PC-9 (cell line): ENCODE data around the gene PP2D1. TPM values are rescaled to one million over a fixed set of nuclear protein-coding genes. Genes with fewer than 3 reads are reported as not detected.
"Not testable (repeated sequence)": the region's sequence is repeated elsewhere in the genome, so short reads cannot be mapped to it uniquely, and the experiment has no call there.

Source experiments
- BruUV-seq: library from RNA; stranded (reverse); fragments of 400-500 nt; replicated peaks from 2 replicates; lab custom pipeline; 2021; lab: Mats Ljungman, UMichigan
- CTCF ChIA-PET: fragments of 300-600 bp; sonication (Branson Sonifier 250); formaldehyde crosslinking; loops from one replicate; lab custom pipeline; 2022; ENCODE audit warnings: antibody characterized with exemption; lab: Charles Lee
- POLR2A ChIA-PET: fragments of 300-600 bp; sonication (Branson Sonifier 250); formaldehyde crosslinking; loops from one replicate; lab custom pipeline; 2022; ENCODE audit warnings: antibody characterized with exemption; ENCODE audit not compliant: unreplicated experiment; lab: Charles Lee
- DNase-seq, 2 experiments: peaks; one replicate each; pipeline versions ENCODE4 v3.0.0 to v3.0.0-alpha.2; 2015 to 2022; ENCODE audit warnings: mixed read lengths in 1 of 2
- H2AFZ ChIP-seq: fragments of 200-600 bp; sonication (generic); 2 replicates; pipeline ENCODE4 v1.8.1; 2017; ENCODE audit warnings: antibody characterized with exemption
- H3F3A ChIP-seq: fragments of 200-600 bp; sonication (generic); 2 replicates; pipeline ENCODE4 v1.8.1; 2017; ENCODE audit warnings: antibody characterized with exemption, mild to moderate bottlenecking, low read depth; ENCODE audit not compliant: insufficient read depth
- H3K27ac ChIP-seq: fragments of 200-600 bp; sonication (generic); 2 replicates; pipeline ENCODE4 v1.6.1; 2016; ENCODE audit warnings: mixed run types
- H3K27me3 ChIP-seq: fragments of 200-600 bp; sonication (generic); 2 replicates; pipeline ENCODE4 v1.6.1; 2016; ENCODE audit warnings: low read depth, mixed run types; ENCODE audit not compliant: insufficient read depth
- H3K36me3 ChIP-seq: fragments of 200-600 bp; sonication (generic); 2 replicates; pipeline ENCODE4 v1.6.1; 2016; ENCODE audit warnings: low read depth, mixed run types
- H3K4me1 ChIP-seq: fragments of 200-600 bp; sonication (generic); replicated peaks from 2 replicates; pipeline ENCODE4 v1.6.1; 2016; ENCODE audit warnings: mixed run types; ENCODE audit not compliant: insufficient read depth
- H3K4me2 ChIP-seq: fragments of 200-600 bp; sonication (generic); 2 replicates; pipeline ENCODE4 v1.6.1; 2017; ENCODE audit warnings: mixed run types
- H3K4me3 ChIP-seq: fragments of 200-600 bp; sonication (generic); 2 replicates; pipeline ENCODE4 v1.6.1; 2016; ENCODE audit warnings: mixed run types
- H3K79me2 ChIP-seq: fragments of 200-600 bp; sonication (generic); 2 replicates; pipeline ENCODE4 v1.6.1; 2017; ENCODE audit warnings: low read depth, mixed run types
- H3K9me2 ChIP-seq: fragments of 200-600 bp; sonication (generic); 2 replicates; pipeline ENCODE4 v1.8.1; 2017; ENCODE audit warnings: mild to moderate bottlenecking; ENCODE audit not compliant: insufficient read depth
- H3K9me3 ChIP-seq: fragments of 200-600 bp; sonication (generic); 2 replicates; pipeline ENCODE4 v1.8.1; 2016; ENCODE audit warnings: low read depth; ENCODE audit not compliant: insufficient read depth
- H4K20me1 ChIP-seq: fragments of 200-600 bp; sonication (generic); 2 replicates; pipeline ENCODE4 v1.8.1; 2017; ENCODE audit not compliant: insufficient read depth
- EZH2 ChIP-seq: fragments of 200-600 bp; sonication (generic); IDR thresholded peaks from 2 replicates; pipeline ENCODE4 v1.8.0; 2017; ENCODE audit warnings: antibody characterized with exemption, low read depth
- intact Hi-C: fragments of 100-400 bp; cut with micrococcal nuclease; formaldehyde crosslinking; loops from one replicate; pipeline ENCODE4 v1.10.0; 2022; ENCODE audit not compliant: unreplicated experiment
- total RNA-seq: library from RNA; stranded (reverse); gene quantifications from 2 replicates; pipeline ENCODE4 v1.2.3, GENCODE V29; 2021
- TF ChIP-seq, protein P1 (sequence below): fragments of 200-600 bp; sonication (generic); conservative IDR thresholded peaks from 2 replicates; pipeline ENCODE4 v1.6.1; 2017; ENCODE audit warnings: mixed run types, antibody characterized with exemption, mild to moderate bottlenecking, moderate library complexity

PP2D1 gene
- total RNA-seq, 1 experiment from 2014 or later = not detected

DNA sequence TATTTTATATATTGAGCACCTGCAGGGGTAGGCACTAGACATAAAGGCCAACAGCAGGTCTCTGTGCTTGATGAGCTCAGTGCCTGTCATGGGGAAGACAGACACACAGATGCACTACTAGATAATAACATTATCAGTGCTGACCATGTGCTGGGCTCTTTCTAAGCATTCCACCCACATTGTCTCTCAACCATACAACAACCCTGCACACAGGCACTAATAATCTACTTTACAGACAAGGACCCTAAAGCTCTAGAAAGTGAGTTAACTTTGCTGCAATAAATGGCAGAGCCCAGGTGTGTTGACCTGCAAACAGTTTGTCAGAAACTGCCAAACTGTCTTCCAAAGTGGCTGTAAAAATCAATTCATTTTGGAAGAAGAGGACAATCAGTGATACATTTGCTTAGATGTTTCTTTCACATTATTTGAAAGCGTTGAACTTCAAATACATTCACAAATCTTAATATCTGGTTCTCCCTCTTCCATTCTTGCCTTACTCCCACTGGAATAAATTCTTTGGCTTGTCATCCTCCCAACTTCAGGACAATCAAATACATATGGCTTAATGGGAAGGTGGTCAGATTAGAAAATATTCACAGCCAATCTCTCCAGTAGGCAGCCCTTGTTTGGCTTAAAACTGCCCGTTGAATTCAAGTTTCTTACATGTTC is 11.0 kb upstream of the PP2D1 start:
- CTCF ChIA-PET = no interaction called here
- no peak overlapping the region for H3K4me3 ChIP-seq

DNA sequence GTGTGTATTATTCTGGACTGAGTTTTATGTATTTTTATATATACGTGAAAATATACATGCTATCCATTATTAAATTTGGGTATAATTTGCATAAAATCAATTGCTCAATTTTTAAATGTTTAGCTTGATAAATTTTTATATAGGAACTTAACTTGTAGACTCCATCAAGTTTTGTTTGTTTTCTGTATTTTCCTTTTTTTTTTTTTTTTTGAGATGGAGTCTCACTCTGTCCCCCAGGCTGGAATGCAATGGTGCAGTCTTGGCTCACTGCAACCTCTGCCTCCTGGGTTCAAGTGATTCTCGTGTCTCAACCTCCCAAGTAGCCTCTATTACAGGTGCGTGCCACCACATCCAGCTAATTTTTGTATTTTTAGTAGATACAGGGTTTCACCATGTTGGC is 4.0 kb upstream of the PP2D1 start:
- H3K79me2 ChIP-seq, H3K4me1 ChIP-seq, DNase-seq, H3K9me2 ChIP-seq, H2AFZ ChIP-seq, H3F3A ChIP-seq, BruUV-seq, H3K9me3 ChIP-seq, H3K27me3 ChIP-seq, H4K20me1 ChIP-seq, H3K4me2 ChIP-seq, CTCF ChIA-PET, H3K27ac ChIP-seq, H3K36me3 ChIP-seq, intact Hi-C loops, H3K4me3 ChIP-seq: not testable (repeated sequence)
- POLR2A ChIA-PET = interaction anchor here (0.7 kb wide), 1 partner anchor 65 kb away, joined by 3 read pairs; no protein-coding TSS in a partner anchor

More for the DNA sequence above, 11.0 kb upstream of the PP2D1 start:
- POLR2A ChIA-PET = no interaction called here
- no TSS peak for BruUV-seq
- H3K4me1 ChIP-seq = no peaks in the 10 kb centered on the region
- H3K79me2 ChIP-seq = no peaks in the 10 kb centered on the region
- no peak overlapping the region for H2AFZ ChIP-seq
- H3K27me3 ChIP-seq = no peaks in the 10 kb centered on the region
- DNase-seq = no peak
- H3K9me3 ChIP-seq = no peaks in the 10 kb centered on the region
- H3K4me2 ChIP-seq = no peak overlapping the region
- TF ChIP-seq, protein P1, sequence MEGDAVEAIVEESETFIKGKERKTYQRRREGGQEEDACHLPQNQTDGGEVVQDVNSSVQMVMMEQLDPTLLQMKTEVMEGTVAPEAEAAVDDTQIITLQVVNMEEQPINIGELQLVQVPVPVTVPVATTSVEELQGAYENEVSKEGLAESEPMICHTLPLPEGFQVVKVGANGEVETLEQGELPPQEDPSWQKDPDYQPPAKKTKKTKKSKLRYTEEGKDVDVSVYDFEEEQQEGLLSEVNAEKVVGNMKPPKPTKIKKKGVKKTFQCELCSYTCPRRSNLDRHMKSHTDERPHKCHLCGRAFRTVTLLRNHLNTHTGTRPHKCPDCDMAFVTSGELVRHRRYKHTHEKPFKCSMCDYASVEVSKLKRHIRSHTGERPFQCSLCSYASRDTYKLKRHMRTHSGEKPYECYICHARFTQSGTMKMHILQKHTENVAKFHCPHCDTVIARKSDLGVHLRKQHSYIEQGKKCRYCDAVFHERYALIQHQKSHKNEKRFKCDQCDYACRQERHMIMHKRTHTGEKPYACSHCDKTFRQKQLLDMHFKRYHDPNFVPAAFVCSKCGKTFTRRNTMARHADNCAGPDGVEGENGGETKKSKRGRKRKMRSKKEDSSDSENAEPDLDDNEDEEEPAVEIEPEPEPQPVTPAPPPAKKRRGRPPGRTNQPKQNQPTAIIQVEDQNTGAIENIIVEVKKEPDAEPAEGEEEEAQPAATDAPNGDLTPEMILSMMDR = no peak
- no peak for TF ChIP-seq EZH2
- intact Hi-C loops = no loop called here
- H3F3A ChIP-seq = no peaks in the 10 kb centered on the region
- no peak overlapping the region for H3K27ac ChIP-seq
- no peaks in the 10 kb centered on the region for H4K20me1 ChIP-seq
- no peaks in the 10 kb centered on the region for H3K36me3 ChIP-seq
- H3K9me2 ChIP-seq = no peaks in the 10 kb centered on the region

DNA sequence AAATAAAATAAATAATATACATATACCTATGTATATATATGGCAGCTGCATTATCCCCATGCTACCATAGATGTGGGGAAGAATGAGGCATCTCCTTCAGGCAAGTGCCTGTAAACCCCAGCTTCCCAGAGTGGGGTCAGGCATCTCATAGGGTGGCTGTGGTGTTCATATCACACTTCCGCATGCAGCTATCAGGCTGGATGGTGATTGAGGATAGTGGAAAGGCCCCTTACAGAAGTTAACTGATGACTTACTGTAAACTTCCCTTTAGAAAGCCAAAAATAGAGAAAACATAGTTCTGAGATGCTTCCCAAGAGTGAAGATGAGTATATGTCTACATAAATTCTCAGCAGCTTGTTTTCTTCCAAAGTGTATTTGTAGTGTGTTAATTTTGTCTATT is 3.5 kb upstream of the PP2D1 start:
- CTCF ChIA-PET = no interaction called here

More for the DNA sequence above, 3.5 kb upstream of the PP2D1 start:
- H3F3A ChIP-seq = no peaks in the 10 kb centered on the region
- BruUV-seq = no TSS peak
- H3K9me2 ChIP-seq = no peaks in the 10 kb centered on the region
- no peaks in the 10 kb centered on the region for H3K79me2 ChIP-seq
- POLR2A ChIA-PET = no interaction called here
- H3K36me3 ChIP-seq = no peaks in the 10 kb centered on the region
- no peak for DNase-seq
- H3K4me1 ChIP-seq = no peaks in the 10 kb centered on the region
- no peak overlapping the region for H2AFZ ChIP-seq
- intact Hi-C loops = no loop called here
- H3K27ac ChIP-seq = no peak overlapping the region
- TF ChIP-seq, protein P1 = no peak
- TF ChIP-seq EZH2 = no peak
- no peaks in the 10 kb centered on the region for H3K27me3 ChIP-seq
- no peaks in the 10 kb centered on the region for H3K9me3 ChIP-seq
- no peak overlapping the region for H3K4me3 ChIP-seq
- no peak overlapping the region for H3K4me2 ChIP-seq
- H4K20me1 ChIP-seq = no peaks in the 10 kb centered on the region
